Loucy (cell line): ENCODE data around the gene TBC1D3B.

Source experiments
- H2AFZ ChIP-seq: fragments of 200-600 bp; sonication (generic); 2 replicates; pipeline ENCODE4 v1.6.0; 2016; ENCODE audit warnings: antibody characterized with exemption, mild to moderate bottlenecking, low read length, moderate library complexity
- H3F3A ChIP-seq: fragments of 200-600 bp; 2 replicates; pipeline ENCODE4 v1.6.0; 2016; ENCODE audit warnings: antibody characterized with exemption, low read depth, mild to moderate bottlenecking
- H3K27me3 ChIP-seq: fragments of 200-600 bp; sonication (generic); 2 replicates; pipeline ENCODE4 v1.6.1; 2014; ENCODE audit warnings: low read length, mild to moderate bottlenecking; ENCODE audit not compliant: insufficient read depth, poor library complexity, severe bottlenecking
- H3K36me3 ChIP-seq: fragments of 200-600 bp; sonication (generic); 2 replicates; pipeline ENCODE4 v1.6.1; 2016; ENCODE audit warnings: low read length; ENCODE audit not compliant: insufficient read depth
- H3K4me1 ChIP-seq: fragments of 200-600 bp; sonication (generic); 2 replicates; pipeline ENCODE4 v1.5.1; 2014; ENCODE audit warnings: low read length, mild to moderate bottlenecking; ENCODE audit not compliant: insufficient read depth, poor library complexity, severe bottlenecking
- H3K4me2 ChIP-seq: fragments of 200-600 bp; sonication (generic); 2 replicates; pipeline ENCODE4 v1.6.0; 2014; ENCODE audit warnings: antibody characterized with exemption, low read length, low read depth, mild to moderate bottlenecking; ENCODE audit not compliant: poor library complexity, severe bottlenecking
- H3K4me3 ChIP-seq: fragments of 200-600 bp; sonication (generic); 2 replicates; pipeline ENCODE4 v1.5.1; 2014; ENCODE audit warnings: low read length, mild to moderate bottlenecking, mixed read lengths; ENCODE audit not compliant: poor library complexity, severe bottlenecking
- H3K79me2 ChIP-seq: fragments of 200-600 bp; sonication (generic); 2 replicates; pipeline ENCODE4 v1.6.1; 2014; ENCODE audit warnings: low read length; ENCODE audit not compliant: insufficient read depth
- H3K9ac ChIP-seq: fragments of 200-600 bp; sonication (generic); 2 replicates; pipeline ENCODE4 v1.6.0; 2014; ENCODE audit warnings: mild to moderate bottlenecking, low read depth, low read length, moderate library complexity; ENCODE audit not compliant: poor library complexity, severe bottlenecking
- H3K9me2 ChIP-seq: fragments of 200-600 bp; sonication (generic); replicated peaks from 2 replicates; pipeline ENCODE4 v1.6.1; 2016; ENCODE audit warnings: low read depth, low read length, mixed read lengths
- H3K9me3 ChIP-seq: fragments of 200-600 bp; sonication (generic); 2 replicates; pipeline ENCODE4 v1.6.1; 2014; ENCODE audit warnings: mild to moderate bottlenecking, antibody characterized with exemption, low read length, low read depth; ENCODE audit not compliant: insufficient read depth
- H4K20me1 ChIP-seq: fragments of 200-600 bp; sonication (generic); 2 replicates; pipeline ENCODE4 v1.6.0; 2014; ENCODE audit warnings: antibody characterized with exemption, low read length, mild to moderate bottlenecking; ENCODE audit not compliant: insufficient read depth, poor library complexity, severe bottlenecking
- EZH2phosphoT487 ChIP-seq: fragments of 200-600 bp; IDR thresholded peaks from 2 replicates; pipeline ENCODE4 v1.6.1; 2018; ENCODE audit warnings: antibody characterized with exemption, mild to moderate bottlenecking, moderate library complexity, borderline replicate concordance
- TF ChIP-seq, protein P1 (sequence below): fragments of 200-600 bp; sonication (generic); conservative IDR thresholded peaks from 2 replicates; pipeline ENCODE4 v1.5.1; 2014; ENCODE audit warnings: mild to moderate bottlenecking, antibody characterized with exemption, low read length

The TBC1D3B gene

DNA sequence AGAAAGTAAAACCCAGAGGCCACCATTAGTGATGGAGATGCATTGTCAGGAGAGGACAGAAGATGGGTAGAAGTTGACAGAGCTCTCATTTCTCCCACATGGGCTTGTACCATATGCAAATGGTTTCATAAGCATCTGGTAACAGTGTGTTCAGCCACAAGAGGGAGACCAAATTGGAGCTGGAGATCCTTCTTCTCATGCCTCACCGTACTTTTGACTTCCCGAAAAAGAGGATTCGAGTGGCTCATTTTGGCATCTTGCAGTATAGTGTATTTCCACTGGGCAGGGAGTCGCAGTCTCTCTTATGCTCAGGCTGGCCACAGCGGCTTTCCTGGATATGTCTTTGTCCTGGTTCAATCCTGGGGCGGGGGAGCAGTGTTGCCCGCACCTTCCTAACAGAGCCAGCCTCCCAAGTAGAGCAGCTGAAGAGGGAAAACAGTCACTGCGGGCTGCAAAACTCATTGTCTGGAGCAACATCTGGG lies 23.8 kb downstream of the TBC1D3B start:
- Histone ChIP-seq H3K9ac (no peak overlapping the region), H3F3A (no peaks in the 10 kb centered on the region), H4K20me1 (no peaks in the 10 kb centered on the region), H2AFZ (no peak overlapping the region), H3K4me1 (no peaks in the 10 kb centered on the region), H3K9me2 (no peaks in the 10 kb centered on the region), H3K79me2 (no peaks in the 10 kb centered on the region), H3K4me3 (no peak overlapping the region), H3K36me3 (no peaks in the 10 kb centered on the region), H3K4me2 (no peak overlapping the region), H3K9me3 (no peaks in the 10 kb centered on the region), H3K27me3 (no peaks in the 10 kb centered on the region)
- TF ChIP-seq, protein P1, sequence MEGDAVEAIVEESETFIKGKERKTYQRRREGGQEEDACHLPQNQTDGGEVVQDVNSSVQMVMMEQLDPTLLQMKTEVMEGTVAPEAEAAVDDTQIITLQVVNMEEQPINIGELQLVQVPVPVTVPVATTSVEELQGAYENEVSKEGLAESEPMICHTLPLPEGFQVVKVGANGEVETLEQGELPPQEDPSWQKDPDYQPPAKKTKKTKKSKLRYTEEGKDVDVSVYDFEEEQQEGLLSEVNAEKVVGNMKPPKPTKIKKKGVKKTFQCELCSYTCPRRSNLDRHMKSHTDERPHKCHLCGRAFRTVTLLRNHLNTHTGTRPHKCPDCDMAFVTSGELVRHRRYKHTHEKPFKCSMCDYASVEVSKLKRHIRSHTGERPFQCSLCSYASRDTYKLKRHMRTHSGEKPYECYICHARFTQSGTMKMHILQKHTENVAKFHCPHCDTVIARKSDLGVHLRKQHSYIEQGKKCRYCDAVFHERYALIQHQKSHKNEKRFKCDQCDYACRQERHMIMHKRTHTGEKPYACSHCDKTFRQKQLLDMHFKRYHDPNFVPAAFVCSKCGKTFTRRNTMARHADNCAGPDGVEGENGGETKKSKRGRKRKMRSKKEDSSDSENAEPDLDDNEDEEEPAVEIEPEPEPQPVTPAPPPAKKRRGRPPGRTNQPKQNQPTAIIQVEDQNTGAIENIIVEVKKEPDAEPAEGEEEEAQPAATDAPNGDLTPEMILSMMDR: no peak
- no peak for TF ChIP-seq EZH2phosphoT487

DNA sequence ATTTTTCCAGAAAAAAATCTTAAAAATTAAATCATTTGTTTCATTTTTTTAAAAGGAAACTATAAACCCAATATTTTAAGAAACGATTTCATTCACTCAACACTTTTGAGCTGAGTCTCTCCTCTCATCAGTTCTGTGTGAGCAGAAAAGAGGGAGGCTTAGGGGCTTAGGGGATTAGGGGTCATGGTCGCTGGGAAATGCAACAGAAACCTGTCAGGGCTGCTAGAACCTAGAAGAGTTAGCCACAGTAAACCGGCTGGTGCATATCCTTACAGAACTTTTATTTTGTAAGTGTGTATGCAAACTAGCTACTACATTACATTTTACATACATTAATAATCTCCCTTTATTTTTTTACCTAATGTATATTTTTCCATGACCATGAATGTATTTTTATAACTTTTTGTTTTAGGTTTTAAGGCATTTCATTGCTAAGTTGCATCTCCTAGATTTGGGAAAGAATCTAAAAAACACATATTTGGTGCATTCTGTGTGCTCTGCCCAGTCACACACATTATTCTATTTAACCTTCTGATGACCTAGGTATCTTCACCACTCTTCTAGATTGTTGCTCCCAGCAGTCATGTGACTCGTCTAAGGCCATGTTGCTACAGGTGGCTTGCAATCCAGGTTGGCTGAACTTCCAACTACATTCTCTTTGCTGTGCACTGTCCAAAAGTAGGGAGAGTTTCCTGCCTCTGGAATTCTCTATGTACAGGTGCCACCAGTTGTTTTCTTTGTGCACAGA lies 24.4 kb downstream of the TBC1D3B start:
- no peaks in the 10 kb centered on the region for H3K36me3 ChIP-seq
- H4K20me1 ChIP-seq: no peaks in the 10 kb centered on the region
- H3K9ac ChIP-seq: no peak overlapping the region
- TF ChIP-seq, protein P1: no peak
- no peak for TF ChIP-seq EZH2phosphoT487
- H3F3A ChIP-seq: no peaks in the 10 kb centered on the region
- H2AFZ ChIP-seq: no peak overlapping the region
- H3K79me2 ChIP-seq: no peaks in the 10 kb centered on the region
- no peak overlapping the region for H3K4me3 ChIP-seq
- H3K9me2 ChIP-seq: no peaks in the 10 kb centered on the region
- no peaks in the 10 kb centered on the region for H3K9me3 ChIP-seq
- H3K4me1 ChIP-seq: no peaks in the 10 kb centered on the region
- H3K27me3 ChIP-seq: no peaks in the 10 kb centered on the region
- H3K4me2 ChIP-seq: no peak overlapping the region

DNA sequence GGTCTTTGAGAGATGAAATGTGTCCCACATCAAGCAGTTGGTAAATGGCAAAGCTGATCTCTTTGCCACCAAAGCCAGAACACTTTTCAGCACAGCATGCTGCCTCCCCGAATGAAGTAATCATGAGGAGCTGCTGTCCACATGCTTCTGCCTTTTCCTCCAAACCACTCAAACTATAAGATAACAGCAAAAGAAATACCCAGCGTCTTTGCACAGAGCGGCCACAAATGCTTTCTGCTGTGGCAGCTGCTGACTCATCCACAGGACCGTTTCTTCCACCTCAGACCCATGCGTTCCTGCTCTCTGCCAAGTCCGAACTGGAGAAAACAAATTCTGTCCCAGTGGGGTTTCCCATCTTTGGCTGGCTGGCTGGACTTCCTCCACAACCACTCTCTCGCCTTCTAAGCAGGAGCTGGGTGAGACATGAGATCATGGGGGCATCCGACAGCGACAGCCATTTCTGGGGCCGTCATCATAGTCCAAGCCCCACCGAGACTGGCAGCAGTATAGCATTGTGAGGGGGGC lies 27.1 kb downstream of the TBC1D3B start:
- TF ChIP-seq, protein P1: no peak
- TF ChIP-seq EZH2phosphoT487: no peak
- Histone ChIP-seq H3K4me3 (no peak overlapping the region), H3F3A (no peaks in the 10 kb centered on the region), H2AFZ (peak overlapping the region; percentile 22; the same call in 1 of the 2 replicates), H3K79me2 (no peaks in the 10 kb centered on the region), H3K36me3 (no peaks in the 10 kb centered on the region), H3K9me2 (no peaks in the 10 kb centered on the region), H4K20me1 (no peaks in the 10 kb centered on the region), H3K4me1 (no peaks in the 10 kb centered on the region), H3K9ac (no peak overlapping the region), H3K4me2 (no peak overlapping the region), H3K27me3 (no peaks in the 10 kb centered on the region), H3K9me3 (no peaks in the 10 kb centered on the region)
